ENCODE results near the gene BMP8A.

BMP8A gene

DNA sequence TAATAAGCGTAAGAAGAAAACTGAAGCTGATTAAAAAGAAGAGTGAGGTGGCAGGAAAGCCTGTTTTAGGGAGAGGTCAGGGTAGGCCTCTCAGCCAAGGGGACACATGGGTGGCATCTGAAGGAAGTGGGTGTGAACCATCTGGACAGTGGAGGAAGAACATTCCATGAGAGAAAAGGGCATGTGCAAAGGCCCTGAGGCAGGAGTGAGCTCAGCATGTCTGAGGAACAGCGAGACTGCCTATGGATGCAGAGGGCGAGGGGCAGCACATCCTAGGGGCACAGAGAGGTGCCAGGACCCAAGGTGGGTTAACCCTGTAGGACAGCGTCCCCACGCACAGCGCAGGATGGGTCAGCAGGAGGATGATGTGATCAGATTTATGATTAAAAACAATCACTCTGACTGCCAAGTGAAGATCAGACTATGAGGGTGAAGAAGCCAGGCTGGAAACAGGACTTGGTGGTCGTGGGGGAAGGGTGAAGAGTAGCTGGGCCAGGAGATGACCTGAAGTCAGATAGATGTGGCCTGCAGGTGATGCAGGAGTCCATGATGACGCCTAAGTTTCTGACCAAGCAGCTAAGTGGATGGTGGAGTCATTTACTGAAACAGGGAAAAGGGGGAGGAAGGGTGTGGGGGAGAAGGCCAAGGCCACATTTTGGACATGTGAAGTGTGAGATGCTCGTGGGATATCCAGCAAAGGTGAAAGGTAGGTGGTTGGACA, 47.3 kb downstream of the BMP8A start:
- H3K36me3 ChIP-seq (ENCODE audit: low read length) = 0 out of 2 replicates have a peak, but pooled peaks cover 3% of the 10 kb centered on the region

DNA sequence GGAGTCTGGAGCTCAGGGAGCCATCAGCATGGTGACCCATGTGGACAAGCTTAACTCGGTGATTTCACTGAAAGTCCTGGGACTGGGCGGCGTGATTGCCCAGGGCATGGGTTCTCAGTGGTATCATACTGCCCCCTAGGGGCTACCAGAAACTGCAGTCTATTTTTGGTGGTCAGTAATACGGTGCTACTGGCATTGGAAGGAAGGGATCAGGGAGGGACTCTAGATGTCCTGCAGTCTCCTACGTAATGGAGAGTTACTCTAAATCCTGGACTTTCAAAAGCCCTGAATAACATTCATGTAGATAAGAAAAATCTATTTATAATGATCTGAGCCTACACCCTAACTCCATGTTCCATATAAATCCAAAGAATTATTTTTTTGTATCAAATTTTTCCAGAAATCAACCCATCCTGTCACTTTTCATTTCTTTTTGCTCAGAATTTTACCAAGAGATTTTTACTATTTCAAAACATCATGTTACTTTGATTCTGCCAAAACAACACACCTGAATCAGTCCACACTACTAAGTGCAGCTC, 47.9 kb downstream of the BMP8A start:
- H3K27me3 ChIP-seq (ENCODE audit: low read length) = no peaks in the 10 kb centered on the region

More for the DNA sequence above, 47.3 kb downstream of the BMP8A start:
- Histone ChIP-seq H3K79me2 (ENCODE audit: insufficient read depth, low read length) (no peaks in the 10 kb centered on the region), H3K4me2 (ENCODE audit: low read depth, low read length, poor library complexity, severe bottlenecking) (no peak overlapping the region), H3F3A (ENCODE audit: insufficient read depth) (peaks cover 8% of the 10 kb centered on the region; the same call in 1 of the 2 replicates), H3K9me3 (ENCODE audit: insufficient read depth, low read length) (no peaks in the 10 kb centered on the region), H3K9me2 (replicated peaks; ENCODE audit: insufficient read depth, low read length) (no peaks in the 10 kb centered on the region), H4K20me1 (ENCODE audit: low read depth, low read length) (no peaks in the 10 kb centered on the region), H3K27me3 (ENCODE audit: low read length) (no peaks in the 10 kb centered on the region), H3K9ac (ENCODE audit: low read length) (no peak overlapping the region), H3K27ac (ENCODE audit: low read depth, low read length) (no peak overlapping the region), H2AFZ (ENCODE audit: low read depth, low read length, severe bottlenecking) (no peak overlapping the region), H3K4me3 (ENCODE audit: insufficient read depth, low read length, poor library complexity, severe bottlenecking) (no peak overlapping the region)
- no peak for TF ChIP-seq EZH2phosphoT487 (conservative IDR thresholded peaks at IDR 0.05; ENCODE audit: low read length)
- TF ChIP-seq, protein P1, sequence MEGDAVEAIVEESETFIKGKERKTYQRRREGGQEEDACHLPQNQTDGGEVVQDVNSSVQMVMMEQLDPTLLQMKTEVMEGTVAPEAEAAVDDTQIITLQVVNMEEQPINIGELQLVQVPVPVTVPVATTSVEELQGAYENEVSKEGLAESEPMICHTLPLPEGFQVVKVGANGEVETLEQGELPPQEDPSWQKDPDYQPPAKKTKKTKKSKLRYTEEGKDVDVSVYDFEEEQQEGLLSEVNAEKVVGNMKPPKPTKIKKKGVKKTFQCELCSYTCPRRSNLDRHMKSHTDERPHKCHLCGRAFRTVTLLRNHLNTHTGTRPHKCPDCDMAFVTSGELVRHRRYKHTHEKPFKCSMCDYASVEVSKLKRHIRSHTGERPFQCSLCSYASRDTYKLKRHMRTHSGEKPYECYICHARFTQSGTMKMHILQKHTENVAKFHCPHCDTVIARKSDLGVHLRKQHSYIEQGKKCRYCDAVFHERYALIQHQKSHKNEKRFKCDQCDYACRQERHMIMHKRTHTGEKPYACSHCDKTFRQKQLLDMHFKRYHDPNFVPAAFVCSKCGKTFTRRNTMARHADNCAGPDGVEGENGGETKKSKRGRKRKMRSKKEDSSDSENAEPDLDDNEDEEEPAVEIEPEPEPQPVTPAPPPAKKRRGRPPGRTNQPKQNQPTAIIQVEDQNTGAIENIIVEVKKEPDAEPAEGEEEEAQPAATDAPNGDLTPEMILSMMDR (IDR thresholded peaks at IDR 0.05; ENCODE audit: insufficient read depth, low read length, poor library complexity, severe bottlenecking) = no peak

DNA sequence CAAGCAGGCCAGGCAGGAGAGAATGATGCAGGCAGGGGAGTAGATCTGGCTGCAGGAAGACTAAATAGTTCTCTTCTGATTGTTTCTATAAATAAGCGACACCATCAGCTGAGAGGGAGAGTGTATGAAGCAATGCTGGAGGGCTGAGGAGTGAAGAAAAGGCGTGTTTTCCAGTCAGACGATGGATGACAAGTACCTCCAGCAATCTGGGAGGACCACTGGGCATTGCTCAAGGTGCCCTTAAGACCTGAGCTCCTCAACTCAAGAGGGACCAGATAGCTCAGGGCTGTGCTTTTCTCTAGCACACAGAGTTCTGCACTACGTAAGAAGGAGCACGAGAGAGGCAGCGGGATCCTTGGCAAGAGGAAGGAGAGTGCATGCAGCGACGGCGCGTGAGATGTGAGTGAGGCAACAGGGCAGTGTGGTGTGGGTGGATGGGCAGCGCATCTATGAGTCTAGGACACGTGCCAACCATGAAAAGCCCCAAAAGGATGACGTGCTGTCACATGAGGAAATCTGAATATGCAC, 49.1 kb downstream of the BMP8A start:
- Histone ChIP-seq H4K20me1 (ENCODE audit: low read depth, low read length) (no peaks in the 10 kb centered on the region), H3K9me3 (ENCODE audit: insufficient read depth, low read length) (no peaks in the 10 kb centered on the region), H2AFZ (ENCODE audit: low read depth, low read length, severe bottlenecking) (no peak overlapping the region), H3K36me3 (ENCODE audit: low read length) (no peaks in the 10 kb centered on the region), H3K27me3 (ENCODE audit: low read length) (no peaks in the 10 kb centered on the region), H3K9me2 (replicated peaks; ENCODE audit: insufficient read depth, low read length) (no peaks in the 10 kb centered on the region), H3K4me2 (ENCODE audit: low read depth, low read length, poor library complexity, severe bottlenecking) (no peak overlapping the region), H3K79me2 (ENCODE audit: insufficient read depth, low read length) (no peaks in the 10 kb centered on the region), H3K4me3 (ENCODE audit: insufficient read depth, low read length, poor library complexity, severe bottlenecking) (no peak overlapping the region), H3K9ac (ENCODE audit: low read length) (no peak overlapping the region), H3F3A (ENCODE audit: insufficient read depth) (peaks cover 8% of the 10 kb centered on the region; the same call in 1 of the 2 replicates), H3K27ac (ENCODE audit: low read depth, low read length) (no peak overlapping the region)
- TF ChIP-seq EZH2phosphoT487 (conservative IDR thresholded peaks at IDR 0.05; ENCODE audit: low read length) = no peak
- TF ChIP-seq, protein P1 (IDR thresholded peaks at IDR 0.05; ENCODE audit: insufficient read depth, low read length, poor library complexity, severe bottlenecking) = no peak

More for the DNA sequence above, 47.9 kb downstream of the BMP8A start:
- no peaks in the 10 kb centered on the region for H3K9me2 ChIP-seq (replicated peaks; ENCODE audit: insufficient read depth, low read length)
- no peak for TF ChIP-seq EZH2phosphoT487 (conservative IDR thresholded peaks at IDR 0.05; ENCODE audit: low read length)
- TF ChIP-seq, protein P1 (IDR thresholded peaks at IDR 0.05; ENCODE audit: insufficient read depth, low read length, poor library complexity, severe bottlenecking) = peak; percentile 71
- 0 out of 2 replicates have a peak, but pooled peaks cover under 1% of the 10 kb centered on the region for H3K36me3 ChIP-seq (ENCODE audit: low read length)
- H3F3A ChIP-seq (ENCODE audit: insufficient read depth) = peaks cover 8% of the 10 kb centered on the region; the same call in 1 of the 2 replicates
- H2AFZ ChIP-seq (ENCODE audit: low read depth, low read length, severe bottlenecking) = no peak overlapping the region
- no peak overlapping the region for H3K9ac ChIP-seq (ENCODE audit: low read length)
- H3K79me2 ChIP-seq (ENCODE audit: insufficient read depth, low read length) = no peaks in the 10 kb centered on the region
- no peak overlapping the region for H3K27ac ChIP-seq (ENCODE audit: low read depth, low read length)
- H3K9me3 ChIP-seq (ENCODE audit: insufficient read depth, low read length) = no peaks in the 10 kb centered on the region
- H3K4me2 ChIP-seq (ENCODE audit: low read depth, low read length, poor library complexity, severe bottlenecking) = no peak overlapping the region
- H3K4me3 ChIP-seq (ENCODE audit: insufficient read depth, low read length, poor library complexity, severe bottlenecking) = no peak overlapping the region
- no peaks in the 10 kb centered on the region for H4K20me1 ChIP-seq (ENCODE audit: low read depth, low read length)
